Pancreas (tissue), 10 donors: ENCODE measurements around the gene ADGRL1. TPM values are rescaled to one million over a fixed set of nuclear protein-coding genes. Genes with fewer than 3 reads are reported as not detected.
"Not testable (repeated sequence)": the region's sequence is repeated elsewhere in the genome, so short reads cannot be mapped to it uniquely, and the experiment has no call there.

Source experiments
- ATAC-seq, 4 donors: fragments of 200-7000 bp; cut with Tn5 transposase; one replicate each; pipeline versions ENCODE4 v1.8.0 to v1.9.1; 2020; ENCODE audit warnings: mild to moderate bottlenecking in 4 of 4, moderate library complexity in 4 of 4
- DNase-seq, 6 donors: peaks; one replicate each; pipeline ENCODE4 v3.0.0-alpha.2; 2020
- FAIRE-seq: peaks from 2 replicates; lab custom pipeline; 2012; peaks lifted over from hg19 to GRCh38; lab: Jason Lieb, UNC
- H3K27ac ChIP-seq, 4 donors: fragments of 200-600 bp; sonication (generic); 1 replicate in 3 of 4; 2 replicates in 1 of 4; pipeline versions ENCODE4 v1.5.0 to v1.8.0; 2020
- H3K27me3 ChIP-seq, 4 donors: fragments of 200-600 bp; one replicate each; pipeline ENCODE4 v1.8.0; 2021
- H3K36me3 ChIP-seq, 3 donors: fragments of 200-600 bp; sonication (generic) in 1 of 3; one replicate each; pipeline versions ENCODE4 v1.5.0 to v1.8.0; 2020 to 2021
- H3K4me1 ChIP-seq, 3 donors: fragments of 200-600 bp; one replicate each; pipeline ENCODE4 v1.8.0; 2021
- H3K4me3 ChIP-seq, 4 donors: fragments of 200-600 bp; sonication (generic) in 2 of 4; one replicate each; pipeline versions ENCODE4 v1.5.0 to v1.8.0; 2020 to 2021
- H3K9me3 ChIP-seq, 4 donors: fragments of 200-600 bp; one replicate each; pipeline ENCODE4 v1.8.0; 2021
- CTCF ChIP-seq, 4 donors: fragments of 200-600 bp; sonication (generic) in 3 of 4; IDR thresholded peaks; one replicate each; pipeline versions ENCODE4 v1.5.0 to v1.8.0; 2021; ENCODE audit warnings: antibody characterized with exemption in 4 of 4
- WGBS, 2 donors: extraction: QIAGEN DNeasy Blood & Tissue Kit; methylation state at CpG; one replicate each; pipeline ENCODE4 v1.1.7; 2013; 5-methylcytosine and 5-hydroxymethylcytosine counted together
- intact Hi-C, 3 donors: fragments of 100-400 bp; cut with DNase I; formaldehyde crosslinking; loops; one replicate each; pipeline versions ENCODE4 v1.11.1 to v1.14.2; 2022
- polyA plus RNA-seq, 2 donors: library from polyadenylated mRNA; stranded (reverse); fragments of 200-250 nt; gene quantifications; one replicate each; pipeline ENCODE4 v1.2.3, GENCODE V29; 2013
- total RNA-seq, 6 donors: library from RNA; stranded (reverse); fragmentation: NEBNext Ultra II Directional in 4 of 6; extraction: Animal tissue kit (Norgen Biotek cat#: 25700) in 4 of 6; gene quantifications; one replicate each; pipeline versions ENCODE4 v1.2.1 to v1.2.4, GENCODE V29; 2021 to 2023
- donor health status: healthy with polysubstance abuse.
- donor health status: DM: no; HTN: no; CAD: no; lungs with moderate emphysema.
- donor health status: DM: no; HTN: no; CAD: no.
- donor health status: control.
- donor health status: control.
- donor health status: Bipolar disorder and iron deficiency.
- donor health status: DM: yes; HTN: yes; CAD: no.
- donor health status: DM: no; HTN: no; CAD: no.
- donor health status: DM: no; HTN: no; CAD: no.
- donor health status: DM: yes; HTN: yes; CAD: no.

The ADGRL1 gene
- total and polyA plus RNA-seq, 8 donors = 8.3 to 16.8 (median 9.8) TPM

GRCh38 chr19:14183741-14184350 lies 22.1 kb downstream of the ADGRL1 start:
- Histone ChIP-seq H3K4me1 (no peaks in the 10 kb centered on the region), H3K9me3 (no peaks in the 10 kb centered on the region), H3K4me3 (no peak overlapping the region), H3K27me3 (no peaks in the 10 kb centered on the region), H3K27ac (no peak overlapping the region), H3K36me3 (no peaks in the 10 kb centered on the region)
- WGBS, 2 donors = 82% methylated on average over 13 to 14 of the region's 14 CpGs
- FAIRE-seq (no peak), ATAC-seq (no peak), DNase-seq (no peak)
- intact Hi-C loops = no loop called here
- TF ChIP-seq CTCF (IDR thresholded peaks at IDR 0.05) = no peak

- Histone ChIP-seq H3K27me3 (no peaks in the 10 kb centered on the region), H3K9me3 (no peaks in the 10 kb centered on the region), H3K27ac (no peak overlapping the region), H3K4me1 (no peaks in the 10 kb centered on the region), H3K4me3 (no peak overlapping the region), H3K36me3 (no peaks in the 10 kb centered on the region)
- DNase-seq (no peak), FAIRE-seq (no peak), ATAC-seq (no peak)
- WGBS, 2 donors = 85 to 92% methylated on average over 8 of the region's 8 CpGs
- TF ChIP-seq CTCF (IDR thresholded peaks at IDR 0.05) = no peak
- intact Hi-C loops = no loop called here
Observed at GRCh38 chr19:14182476-14182875, 23.5 kb downstream of the ADGRL1 start.

GRCh38 chr19:14181906-14182305 lies 24.1 kb downstream of the ADGRL1 start:
- no peaks in the 10 kb centered on the region for H3K36me3 ChIP-seq
- whole genome bisulfite sequencing, 2 donors = 91 to 97% methylated on average over 6 of the region's 6 CpGs
- ATAC-seq (no peak), DNase-seq (no peak), FAIRE-seq (no peak)
- H3K27me3 ChIP-seq = no peaks in the 10 kb centered on the region
- H3K4me3 ChIP-seq = no peak overlapping the region
- intact Hi-C loops = no loop called here
- H3K9me3 ChIP-seq = no peaks in the 10 kb centered on the region
- TF ChIP-seq CTCF (IDR thresholded peaks at IDR 0.05) = no peak
- no peaks in the 10 kb centered on the region for H3K4me1 ChIP-seq
- H3K27ac ChIP-seq = no peak overlapping the region

- H3K27me3 ChIP-seq, intact Hi-C loops, FAIRE-seq, ATAC-seq, DNase-seq, H3K27ac ChIP-seq, H3K4me3 ChIP-seq, H3K9me3 ChIP-seq, H3K4me1 ChIP-seq, H3K36me3 ChIP-seq: not testable (repeated sequence)
- WGBS, 2 donors = 88 to 92% methylated on average over 12 of the region's 12 CpGs
Observed at GRCh38 chr19:14181199-14181598, 24.8 kb downstream of the ADGRL1 start.

GRCh38 chr19:14177496-14178074 lies 28.4 kb downstream of the ADGRL1 start:
- intact Hi-C loops = no loop called here
- no peaks in the 10 kb centered on the region for H3K36me3 ChIP-seq
- no peak for FAIRE-seq

More at GRCh38 chr19:14177496-14178074, 28.4 kb downstream of the ADGRL1 start:
- 92 to 94% methylated on average over 23 of the region's 23 CpGs for WGBS, 2 donors
- ATAC-seq = no peak
- TF ChIP-seq CTCF (IDR thresholded peaks at IDR 0.05) = no peak
- Histone ChIP-seq H3K4me1 (no peaks in the 10 kb centered on the region), H3K9me3 (no peaks in the 10 kb centered on the region), H3K4me3 (no peak overlapping the region), H3K27ac (no peak overlapping the region), H3K27me3 (no peaks in the 10 kb centered on the region)
- DNase-seq = no peak
